MCF 10A (cell line): ENCODE data around the gene DGKD. TPM values are rescaled to one million over a fixed set of nuclear protein-coding genes. Genes with fewer than 3 reads are reported as not detected.

Experiments used
- BruUV-seq: library from RNA; stranded (reverse); fragments of 400-500 nt; replicated peaks from 2 replicates; lab custom pipeline; 2021; lab: Mats Ljungman, UMichigan
- CTCF ChIA-PET: fragments of 300-600 bp; sonication (Branson Sonifier 250); formaldehyde crosslinking; extraction: SDS; loops from one replicate; lab custom pipeline; 2021; ENCODE audit warnings: antibody characterized with exemption, inconsistent platforms; lab: Yijun Ruan, JAX
- POLR2A ChIA-PET: fragments of 300-600, 350-650 bp; sonication (Branson Sonifier 250); formaldehyde crosslinking; extraction: SDS; loops from one replicate; lab custom pipeline; 2020; ENCODE audit warnings: antibody characterized with exemption, inconsistent platforms; lab: Yijun Ruan, JAX
- DNase-seq: peaks from one replicate; pipeline ENCODE4 v3.0.0-alpha.2; 2018; ENCODE audit not compliant: unreplicated experiment
- H3K27ac Mint-ChIP-seq: one replicate; pipeline ENCODE4 v1.8.0; 2022; ENCODE audit warnings: mild to moderate bottlenecking, low read depth, mixed read lengths; ENCODE audit not compliant: unreplicated experiment
- H3K27me3 Mint-ChIP-seq: one replicate; pipeline ENCODE4 v1.8.0; 2022; ENCODE audit warnings: mixed read lengths; ENCODE audit not compliant: insufficient read depth, unreplicated experiment
- H3K36me3 Mint-ChIP-seq: one replicate; pipeline ENCODE4 v1.8.0; 2022; ENCODE audit warnings: mild to moderate bottlenecking, moderate library complexity, mixed read lengths; ENCODE audit not compliant: insufficient read depth, unreplicated experiment
- H3K4me1 Mint-ChIP-seq: one replicate; pipeline ENCODE4 v1.8.0; 2022; ENCODE audit warnings: mixed read lengths; ENCODE audit not compliant: insufficient read depth, unreplicated experiment
- H3K4me3 Mint-ChIP-seq: one replicate; pipeline ENCODE4 v1.8.0; 2022; ENCODE audit warnings: mild to moderate bottlenecking, moderate library complexity, mixed read lengths; ENCODE audit not compliant: unreplicated experiment
- H3K9me3 Mint-ChIP-seq: one replicate; pipeline ENCODE4 v1.8.0; 2022; ENCODE audit warnings: mixed read lengths; ENCODE audit not compliant: unreplicated experiment
- intact Hi-C: fragments of 100-400 bp; cut with micrococcal nuclease; formaldehyde crosslinking; loops from 2 replicates; pipeline ENCODE4 v1.14.1; 2022
- total RNA-seq: library from RNA; stranded (reverse); gene quantifications from 2 replicates; pipeline ENCODE4 v1.2.3, GENCODE V29; 2022
- TF ChIP-seq, protein P1 (sequence below): fragments of 200-600 bp; IDR thresholded peaks from one replicate; pipeline ENCODE4 v1.8.0; 2022; ENCODE audit warnings: antibody characterized with exemption, mild to moderate bottlenecking; ENCODE audit not compliant: unreplicated experiment

Gene DGKD
- total RNA-seq, 1 experiment from 2014 or later, result 59.1 TPM

DNA sequence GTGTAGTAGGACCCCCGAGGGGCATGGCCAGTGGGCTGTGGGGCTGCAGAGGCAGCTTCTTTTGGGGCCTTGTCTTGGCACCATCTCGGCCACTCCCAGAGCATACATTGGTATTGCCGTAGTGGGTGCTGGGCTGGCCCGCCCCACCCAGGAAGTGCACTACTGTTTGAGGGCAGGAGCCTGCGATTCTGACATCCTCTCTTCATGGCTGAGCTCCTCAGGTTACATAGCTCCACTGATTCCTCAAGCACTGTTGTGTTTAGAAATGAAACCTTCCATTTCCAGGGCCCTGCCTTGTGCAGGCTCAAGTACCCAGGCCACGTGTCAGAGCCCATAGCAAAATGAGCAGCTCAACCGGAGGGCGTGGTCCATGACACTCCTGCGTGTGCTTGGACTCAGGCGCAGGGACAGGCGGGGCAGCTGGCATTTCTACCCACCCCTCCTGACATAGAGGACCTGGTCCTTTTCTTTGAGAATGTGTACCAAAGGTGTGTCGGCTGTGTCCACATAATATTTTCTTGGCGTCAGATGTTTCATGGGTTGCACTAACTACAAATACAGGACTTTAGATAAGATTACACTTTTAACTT lies 67.9 kb downstream of the DGKD start:
- no peaks in the 10 kb centered on the region for H3K9me3 Mint-ChIP-seq
- peak overlapping the region; percentile 37 for H3K4me3 Mint-ChIP-seq
- no TSS peak for BruUV-seq
- intact Hi-C loops, result no loop called here
- peaks cover 59% of the 10 kb centered on the region for H3K4me1 Mint-ChIP-seq
- TF ChIP-seq, protein P1, sequence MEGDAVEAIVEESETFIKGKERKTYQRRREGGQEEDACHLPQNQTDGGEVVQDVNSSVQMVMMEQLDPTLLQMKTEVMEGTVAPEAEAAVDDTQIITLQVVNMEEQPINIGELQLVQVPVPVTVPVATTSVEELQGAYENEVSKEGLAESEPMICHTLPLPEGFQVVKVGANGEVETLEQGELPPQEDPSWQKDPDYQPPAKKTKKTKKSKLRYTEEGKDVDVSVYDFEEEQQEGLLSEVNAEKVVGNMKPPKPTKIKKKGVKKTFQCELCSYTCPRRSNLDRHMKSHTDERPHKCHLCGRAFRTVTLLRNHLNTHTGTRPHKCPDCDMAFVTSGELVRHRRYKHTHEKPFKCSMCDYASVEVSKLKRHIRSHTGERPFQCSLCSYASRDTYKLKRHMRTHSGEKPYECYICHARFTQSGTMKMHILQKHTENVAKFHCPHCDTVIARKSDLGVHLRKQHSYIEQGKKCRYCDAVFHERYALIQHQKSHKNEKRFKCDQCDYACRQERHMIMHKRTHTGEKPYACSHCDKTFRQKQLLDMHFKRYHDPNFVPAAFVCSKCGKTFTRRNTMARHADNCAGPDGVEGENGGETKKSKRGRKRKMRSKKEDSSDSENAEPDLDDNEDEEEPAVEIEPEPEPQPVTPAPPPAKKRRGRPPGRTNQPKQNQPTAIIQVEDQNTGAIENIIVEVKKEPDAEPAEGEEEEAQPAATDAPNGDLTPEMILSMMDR, result no peak
- H3K27me3 Mint-ChIP-seq, result no peaks in the 10 kb centered on the region
- peaks cover 8% of the 10 kb centered on the region for H3K36me3 Mint-ChIP-seq
- ChIA-PET POLR2A (interaction anchor here (0.6 to 7.0 kb wide), 9 partner anchors 8 to 170 kb away, joined by 3 to 80 read pairs (median 6); partner anchors contain the start of gene ATG16L1), CTCF (interaction anchor here (0.9 to 1.4 kb wide), 6 partner anchors 9 to 68 kb away, joined by 3 to 6 read pairs (median 4); partner anchors contain the start of gene DGKD)
- H3K27ac Mint-ChIP-seq, result peak overlapping the region; percentile 61
- peak; percentile 90 for DNase-seq

DNA sequence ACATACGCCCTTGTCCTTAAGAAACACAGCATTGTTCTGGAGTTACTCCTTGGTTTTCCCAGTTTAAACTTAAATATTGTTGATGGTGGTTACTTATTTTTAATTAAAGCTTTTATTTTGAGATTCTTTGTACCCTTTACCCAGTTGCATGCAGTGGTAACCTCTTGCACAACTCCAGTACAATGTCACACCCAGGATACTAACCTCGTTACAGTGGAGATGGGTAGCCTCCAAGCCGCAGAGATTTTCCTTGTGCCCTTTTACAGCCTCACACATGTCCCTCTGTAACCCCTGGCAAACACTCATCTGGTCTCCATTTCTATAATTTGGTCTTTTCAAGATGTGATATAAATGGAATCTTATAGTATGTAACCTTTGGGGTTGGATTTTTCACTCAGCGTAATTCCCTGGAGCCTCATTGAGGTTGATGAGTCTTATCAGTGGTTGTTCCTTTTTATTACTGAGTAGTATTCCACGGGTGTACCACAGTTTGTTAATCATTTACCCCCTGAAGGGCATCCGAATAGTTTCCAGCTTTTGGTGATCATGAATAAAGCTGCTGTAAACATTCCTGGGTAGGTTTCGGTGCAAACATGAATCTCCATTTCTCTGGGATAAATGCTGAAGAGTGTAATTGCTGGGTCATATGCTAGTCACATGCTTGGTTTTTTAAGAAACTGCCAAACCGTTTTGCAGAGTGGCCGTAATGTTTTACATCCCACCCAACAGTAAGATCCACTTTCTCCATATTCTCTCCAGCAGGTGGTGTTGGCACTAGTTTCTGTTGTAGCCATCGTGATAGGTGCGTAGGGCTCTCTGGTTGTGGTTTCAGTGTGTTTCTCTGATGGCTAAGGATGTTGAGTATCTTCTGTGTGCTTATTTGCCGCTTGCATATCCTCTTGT lies 68.6 kb downstream of the DGKD start:
- Mint-ChIP-seq H3K27ac (peak overlapping the region; percentile 61), H3K9me3 (no peaks in the 10 kb centered on the region), H3K4me3 (peak overlapping the region; percentile 37), H3K27me3 (no peaks in the 10 kb centered on the region), H3K36me3 (peaks cover 8% of the 10 kb centered on the region), H3K4me1 (peaks cover 59% of the 10 kb centered on the region)
- BruUV-seq, result no TSS peak
- POLR2A ChIA-PET, result interaction anchor here (0.6 to 7.0 kb wide), 8 partner anchors 9 to 443 kb away, joined by 3 to 80 read pairs (median 7); partner anchors contain the start of gene ATG16L1
- TF ChIP-seq, protein P1, result no peak
- intact Hi-C loops, result no loop called here
- peak; percentile 40 for DNase-seq
- CTCF ChIA-PET, result interaction anchor here (0.5 to 2.5 kb wide), 8 partner anchors 8 to 126 kb away, joined by 3 to 7 read pairs (median 4); partner anchors contain the start of gene DGKD

DNA sequence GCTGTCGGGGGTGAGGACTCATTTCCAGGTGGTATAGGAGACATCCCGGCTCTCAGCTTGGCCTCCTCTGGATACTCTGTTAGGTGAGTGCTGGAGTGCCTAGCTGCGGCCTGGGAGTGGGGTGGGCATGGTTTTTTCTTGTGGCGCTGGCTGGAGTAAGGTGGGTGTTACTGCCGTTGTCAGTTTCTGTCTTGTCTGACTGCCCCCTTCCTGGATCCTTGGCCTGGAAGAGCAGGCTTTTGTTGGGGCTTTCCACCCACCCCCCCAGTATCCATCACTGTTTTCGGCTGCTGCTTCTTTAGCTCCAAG lies 69.2 kb downstream of the DGKD start:
- no peak overlapping the region for H3K4me3 Mint-ChIP-seq
- H3K36me3 Mint-ChIP-seq, result peaks cover 8% of the 10 kb centered on the region
- POLR2A ChIA-PET, result interaction anchor here (1.2 to 7.0 kb wide), 5 partner anchors 9 to 268 kb away, joined by 3 to 80 read pairs (median 13); no protein-coding TSS in a partner anchor
- peak overlapping the region; percentile 61 for H3K27ac Mint-ChIP-seq
- DNase-seq, result no peak
- CTCF ChIA-PET, result interaction anchor here (1.0 to 2.5 kb wide), 5 partner anchors 8 to 70 kb away, joined by 3 to 7 read pairs (median 4); partner anchors contain the start of gene DGKD
- TF ChIP-seq, protein P1, result no peak
- no TSS peak for BruUV-seq
- intact Hi-C loops, result no loop called here
- H3K9me3 Mint-ChIP-seq, result no peaks in the 10 kb centered on the region
- H3K27me3 Mint-ChIP-seq, result no peaks in the 10 kb centered on the region
- H3K4me1 Mint-ChIP-seq, result peaks cover 55% of the 10 kb centered on the region
